ENCODE results near the gene SYT11. TPM values are rescaled to one million over a fixed set of nuclear protein-coding genes. Genes with fewer than 3 reads are reported as not detected.
A peak's percentile ranks its signal among the peaks of the same experiment; 100 is the strongest.

Gene SYT11
- total and polyA plus RNA-seq, 2 of the 8 experiments (the other 6 are each of a cell fraction or from before 2014, with no cell fraction given): 7.2 to 9.6 TPM

- TF ChIP-seq CHD7 (IDR thresholded peaks at IDR 0.05; ENCODE audit: insufficient replicate concordance, low read length) (no peak), POLR2AphosphoS5 (IDR thresholded peaks at IDR 0.05; ENCODE audit: low read depth, low read length) (peak; percentile 90), SIN3A (conservative IDR thresholded peaks at IDR 0.05 in 1 of 2, IDR thresholded peaks at IDR 0.05 in 1 of 2; ENCODE audit: low read depth in 1 of 2, low read length in 2 of 2) (peak in 1 of 2 experiments; percentile 68; a peak in 2 of 4 replicates), SP1 (IDR thresholded peaks at IDR 0.05; ENCODE audit: low read depth, low read length) (peak; percentile 38; the same call in 1 of the 2 replicates), YY1 (IDR thresholded peaks at IDR 0.05; ENCODE audit: low read depth, low read length) (peak; percentile 93), TAF1 (IDR thresholded peaks at IDR 0.05; ENCODE audit: low read depth, low read length) (peak; percentile 56; the same call in 1 of the 2 replicates), POLR2A (IDR thresholded peaks at IDR 0.05; ENCODE audit: control extremely low read depth in 1 of 2, low read depth in 2 of 2, low read length in 2 of 2) (peak in 1 of 2 experiments; percentile 79; a peak in 2 of 3 replicates), RBBP5 (IDR thresholded peaks at IDR 0.05; ENCODE audit: borderline replicate concordance, low read depth, low read length) (peak; percentile 89), SIRT6 (IDR thresholded peaks at IDR 0.05; ENCODE audit: low read length) (no peak), ASH2L (IDR thresholded peaks at IDR 0.05; ENCODE audit: low read length) (peak; percentile 41)
Measured at GRCh38 chr1:155911156-155912055, 52.0 kb downstream of the SYT11 start, which contains the start of gene RIT1 (continued).
